Skeletal muscle cell (primary cell): ENCODE results near the gene DLGAP4.
"Not testable (repeated sequence)": the region's sequence is repeated elsewhere in the genome, so short reads cannot be mapped to it uniquely, and the experiment has no call there.

Experiments used
- DNase-seq: peaks from one replicate; pipeline ENCODE4 v3.0.0-alpha.2; 2010; ENCODE audit warnings: low read depth
- H3K4me3 ChIP-seq: 2 replicates; pipeline ENCODE4 v1.5.1; 2011; ENCODE audit warnings: low read depth, mild to moderate bottlenecking, control low read depth, low read length, moderate library complexity

Gene DLGAP4

DNA sequence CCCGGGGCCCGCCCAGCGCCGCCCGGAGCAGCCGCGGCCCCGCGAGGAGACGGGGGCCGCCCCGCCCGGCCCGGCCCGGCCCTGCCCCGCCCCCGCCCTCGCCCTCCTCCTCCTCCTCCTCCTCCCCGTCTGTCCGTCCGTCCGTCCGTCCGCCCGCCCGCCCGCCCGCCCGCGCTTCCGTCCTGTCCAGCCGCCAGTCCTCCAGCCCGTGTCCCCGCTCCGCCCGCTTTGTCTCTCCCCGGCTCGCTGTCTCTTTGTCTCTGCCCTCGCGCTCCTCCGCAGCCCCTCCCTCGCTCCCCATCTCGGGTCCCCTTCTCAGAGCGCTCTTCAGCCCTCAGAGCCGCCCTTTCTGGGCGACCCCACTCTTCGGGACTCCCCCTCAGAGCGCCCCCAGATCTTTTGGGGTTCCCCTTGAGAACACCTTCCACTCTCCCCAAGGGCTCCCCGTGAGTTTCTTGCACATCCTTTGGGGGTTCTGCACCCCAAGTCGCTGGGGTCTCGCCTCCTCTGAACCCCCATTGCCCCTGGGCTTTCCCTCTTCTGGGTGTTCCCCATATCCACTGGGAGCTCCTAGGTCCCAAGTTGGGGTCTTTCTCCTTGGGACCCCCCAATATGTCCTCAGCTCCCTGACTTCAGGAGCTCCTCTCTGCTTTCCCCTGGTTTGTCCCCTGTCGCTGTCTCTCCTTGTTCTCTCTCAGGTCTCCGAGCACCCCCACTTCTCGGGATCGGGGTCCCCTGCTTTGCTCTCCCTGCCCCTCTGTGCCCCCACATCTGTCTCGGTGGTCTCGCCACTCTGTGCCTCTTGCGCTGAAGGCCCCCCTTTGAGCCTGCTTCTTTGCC, 155.7 kb downstream of the DLGAP4 start:
- peak overlapping the region; percentile 98 for H3K4me3 ChIP-seq
- no peak for DNase-seq

DNA sequence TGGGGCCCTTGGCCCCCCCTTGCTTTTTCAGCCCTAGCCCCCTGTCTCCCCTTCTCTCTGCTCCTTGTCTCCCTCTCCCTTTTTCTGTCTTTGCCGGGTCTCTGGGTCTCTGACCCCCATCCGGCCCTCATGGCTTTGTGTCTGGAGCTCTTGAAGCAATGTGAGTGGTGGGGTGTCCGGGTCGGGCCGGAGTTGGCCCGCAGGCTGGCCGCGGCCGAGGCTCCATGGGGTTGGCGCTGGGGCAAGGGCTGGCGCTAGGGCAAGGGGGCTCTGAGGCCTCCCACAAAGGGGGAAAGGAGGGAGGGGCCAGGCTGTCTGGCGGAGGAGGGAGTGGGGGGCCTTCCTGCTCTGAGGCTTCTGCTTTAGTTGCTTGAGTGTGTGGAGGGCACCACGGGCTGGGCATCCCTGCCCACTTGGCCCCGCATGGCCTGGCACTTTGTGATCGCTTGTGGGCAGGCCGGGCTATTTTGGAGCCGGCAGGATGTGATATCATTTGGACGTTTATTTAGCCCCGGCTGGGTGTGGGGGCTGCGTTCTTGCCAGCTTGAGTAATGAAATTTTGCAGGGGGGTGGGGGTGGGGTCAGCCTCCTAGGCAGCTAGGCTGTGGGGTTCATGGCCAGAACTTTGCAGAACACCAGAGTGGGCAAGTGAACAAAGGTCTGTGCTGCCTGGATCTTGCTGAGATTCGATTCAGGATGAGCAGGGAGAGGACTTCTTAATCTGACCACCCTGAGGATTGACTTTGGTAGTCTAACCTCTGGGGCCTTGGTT, 156.5 kb downstream of the DLGAP4 start:
- peak overlapping the region; percentile 98 for H3K4me3 ChIP-seq
- no peak for DNase-seq

DNA sequence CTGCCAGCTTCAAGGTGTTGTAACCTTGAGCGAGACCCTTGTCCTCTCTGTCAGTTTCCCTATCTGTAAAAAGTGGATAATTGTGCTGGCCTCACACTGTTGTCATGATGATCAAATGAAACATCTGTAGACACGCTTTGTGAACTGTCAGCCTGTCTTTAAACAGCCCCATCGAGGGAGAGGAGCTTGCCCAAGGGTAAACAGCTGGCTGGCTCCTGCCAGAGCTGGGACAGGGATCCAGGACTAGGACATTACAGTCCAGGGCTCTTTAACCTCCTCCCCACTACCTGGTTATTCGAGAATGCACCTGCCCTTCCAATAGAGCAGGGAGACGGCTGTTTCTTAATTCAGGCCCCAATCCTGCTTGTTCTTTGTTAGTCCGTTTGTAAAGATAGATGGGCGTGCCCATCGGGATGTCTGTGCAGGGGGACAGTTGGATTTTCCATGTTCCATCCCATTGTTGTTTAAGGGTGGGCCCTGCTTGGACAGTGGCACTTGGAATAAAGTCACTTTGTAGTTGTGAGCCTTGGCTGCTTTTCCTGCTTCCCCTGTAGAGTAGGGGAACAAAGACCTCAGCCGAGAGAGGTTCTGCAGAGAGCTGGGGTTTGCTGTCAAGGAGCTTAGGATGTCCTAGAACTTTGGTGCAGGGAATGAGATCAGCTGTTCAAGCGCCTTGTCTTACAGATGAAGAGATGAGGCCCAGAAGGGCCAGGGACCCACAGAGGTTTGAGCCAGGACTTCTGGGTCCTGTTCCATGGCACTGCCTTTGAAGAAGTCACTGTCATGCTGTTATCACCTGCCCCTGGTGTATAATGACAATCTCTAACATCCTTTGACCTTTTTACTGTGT, 157.3 kb downstream of the DLGAP4 start:
- peak overlapping the region; percentile 98 for H3K4me3 ChIP-seq
- DNase-seq: no peak

DNA sequence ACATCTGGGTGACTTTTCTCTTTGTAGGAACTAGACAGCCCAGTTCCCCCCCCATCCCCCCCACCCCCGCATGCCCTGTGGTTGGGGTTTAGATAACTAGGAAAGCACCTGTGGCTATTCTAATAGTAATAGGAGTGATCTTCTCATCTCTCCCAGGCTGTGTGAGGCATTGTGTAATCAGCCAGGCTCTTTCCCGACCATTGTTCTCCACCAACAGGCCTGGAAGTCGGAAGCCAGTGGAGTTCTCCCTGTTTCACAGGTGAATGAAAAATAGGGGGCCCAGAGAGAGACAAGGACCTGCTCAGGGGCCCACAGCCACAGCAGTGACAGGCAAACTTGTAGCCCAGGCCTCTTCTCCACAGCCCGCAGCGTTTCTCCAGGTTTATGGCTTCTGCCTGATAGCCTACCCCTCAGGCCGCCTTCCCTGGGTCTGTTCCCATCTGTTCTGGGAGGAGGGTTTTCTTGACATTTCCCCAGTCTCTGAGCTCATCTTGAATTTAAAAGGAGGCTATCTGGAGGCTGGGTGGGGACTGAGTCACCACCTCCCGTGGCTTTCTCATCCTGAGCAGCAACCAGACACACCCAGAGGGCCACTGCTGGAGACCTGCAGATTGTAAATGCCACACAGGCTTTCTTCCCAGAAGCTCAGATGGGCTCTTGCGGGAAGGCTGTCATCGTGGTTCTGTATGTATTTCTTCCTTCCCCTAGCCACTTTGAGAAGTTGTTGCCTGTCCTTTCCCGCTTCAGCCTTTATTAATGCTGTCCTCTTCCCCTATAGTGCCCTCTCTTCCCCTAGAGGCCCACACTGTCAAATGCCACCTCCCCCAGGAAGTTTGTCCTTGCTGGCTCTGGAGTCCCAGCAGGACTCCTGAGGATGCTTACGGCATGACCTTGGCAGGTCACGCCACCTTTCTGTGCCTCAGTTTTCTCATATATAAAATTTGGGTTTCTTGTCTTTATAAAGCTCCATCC, 159.3 kb downstream of the DLGAP4 start:
- peak; percentile 57 for DNase-seq
- no peak overlapping the region for H3K4me3 ChIP-seq

DNA sequence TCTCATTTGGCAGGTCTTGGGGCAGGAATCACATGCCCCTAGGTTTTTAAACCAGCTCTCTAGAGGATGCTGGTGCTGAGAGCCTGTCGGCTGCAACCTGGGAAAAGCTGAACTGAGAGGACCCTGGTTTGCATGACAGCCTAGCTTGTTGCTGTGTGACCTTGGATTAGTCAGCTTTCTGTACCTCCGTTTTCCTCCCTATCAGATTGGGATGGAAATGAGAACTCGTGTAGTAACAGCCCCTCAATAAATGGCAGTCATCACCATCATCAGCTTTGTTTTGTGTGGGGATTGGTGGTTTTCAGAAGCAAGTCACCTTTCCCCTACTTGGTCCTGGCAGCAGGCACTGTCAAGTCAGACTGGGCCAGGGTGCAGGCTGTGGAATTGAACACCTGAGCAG, 159.9 kb downstream of the DLGAP4 start:
- H3K4me3 ChIP-seq: no peak overlapping the region
- DNase-seq: no peak

DNA sequence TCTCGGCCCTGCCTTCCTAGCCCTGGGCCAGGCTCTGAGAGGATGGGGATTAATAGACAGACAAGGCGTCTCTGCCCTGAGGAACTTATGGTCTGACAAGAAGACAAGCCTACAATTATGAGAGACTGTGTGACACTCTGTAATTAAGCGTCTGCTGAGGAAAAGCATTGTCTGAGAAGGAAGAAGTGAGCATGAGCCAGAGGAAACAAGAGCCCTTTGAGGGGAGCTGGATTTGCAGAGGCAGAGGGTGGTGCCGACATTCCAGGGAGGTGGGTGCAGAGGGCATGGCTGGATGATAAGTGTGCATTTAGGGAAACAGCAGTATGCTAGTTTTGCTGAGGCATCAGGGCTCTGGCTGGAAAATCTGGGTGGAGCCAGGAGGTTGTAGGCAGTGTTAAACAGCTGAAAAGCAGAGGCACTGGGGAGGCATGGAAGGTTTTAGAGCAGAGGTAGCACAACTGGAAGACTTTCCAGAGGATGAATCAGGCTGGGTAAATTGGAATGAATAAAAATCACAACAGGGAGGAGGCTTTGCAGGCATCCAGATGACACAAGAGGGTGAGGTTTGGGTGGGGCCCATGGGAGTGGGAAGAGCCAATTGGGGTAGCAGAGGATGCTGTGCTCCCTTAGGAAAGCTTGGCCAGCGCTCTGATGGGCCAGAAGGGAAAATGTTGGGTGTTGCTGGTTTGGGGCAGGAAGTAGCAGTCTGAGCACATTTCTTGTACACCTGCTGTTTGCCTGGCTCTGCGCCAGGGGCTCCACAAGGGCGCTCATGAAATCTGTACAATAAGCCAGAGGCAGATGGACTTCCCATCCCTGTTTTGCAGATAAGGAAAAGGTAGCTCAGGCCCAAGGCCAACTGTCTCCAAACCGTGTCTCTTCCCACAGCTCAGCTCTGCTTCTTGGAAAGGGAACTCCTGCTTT, 161.2 kb downstream of the DLGAP4 start:
- DNase-seq: no peak
- no peak overlapping the region for H3K4me3 ChIP-seq

DNA sequence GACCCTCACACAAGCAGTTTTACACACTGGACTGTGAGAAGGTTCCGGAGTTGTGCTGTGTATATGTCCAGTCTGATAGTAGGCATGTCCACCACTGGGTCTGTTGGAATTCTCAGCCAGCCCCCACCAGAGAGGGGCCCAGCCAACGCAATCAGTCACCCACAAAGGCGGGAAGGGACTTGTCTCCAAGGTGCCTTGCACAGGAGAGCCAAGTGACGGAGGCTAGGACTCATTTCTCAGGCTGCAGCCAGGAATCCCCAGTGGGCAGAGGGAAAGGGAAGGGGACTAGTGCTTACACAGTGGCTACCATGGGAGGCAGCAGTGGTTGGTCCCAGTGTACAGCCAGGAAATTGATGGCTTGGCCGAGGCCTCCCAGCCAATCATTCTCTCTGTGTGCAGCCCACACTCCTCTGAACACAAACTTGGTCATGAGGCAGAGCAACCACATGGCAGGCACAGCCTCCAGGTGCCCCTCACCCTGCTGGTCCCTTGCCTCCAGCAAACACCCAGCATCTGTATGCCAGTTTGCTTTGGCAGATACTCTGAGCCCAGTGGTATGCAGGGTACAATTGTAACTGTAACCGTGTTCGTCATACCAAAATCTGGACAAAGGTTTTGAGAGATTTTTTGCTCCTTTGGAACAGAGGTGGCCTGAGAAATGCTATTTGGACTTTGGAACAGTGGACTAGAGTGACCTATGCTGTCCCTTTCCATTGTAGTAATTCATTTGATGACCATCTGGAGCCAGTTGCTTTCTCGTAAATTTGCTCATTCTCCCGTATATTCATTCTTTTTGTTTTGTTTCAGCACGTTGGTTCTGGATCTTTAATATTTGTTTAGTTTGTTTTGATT, 162.2 kb downstream of the DLGAP4 start:
- no peak overlapping the region for H3K4me3 ChIP-seq

DNA sequence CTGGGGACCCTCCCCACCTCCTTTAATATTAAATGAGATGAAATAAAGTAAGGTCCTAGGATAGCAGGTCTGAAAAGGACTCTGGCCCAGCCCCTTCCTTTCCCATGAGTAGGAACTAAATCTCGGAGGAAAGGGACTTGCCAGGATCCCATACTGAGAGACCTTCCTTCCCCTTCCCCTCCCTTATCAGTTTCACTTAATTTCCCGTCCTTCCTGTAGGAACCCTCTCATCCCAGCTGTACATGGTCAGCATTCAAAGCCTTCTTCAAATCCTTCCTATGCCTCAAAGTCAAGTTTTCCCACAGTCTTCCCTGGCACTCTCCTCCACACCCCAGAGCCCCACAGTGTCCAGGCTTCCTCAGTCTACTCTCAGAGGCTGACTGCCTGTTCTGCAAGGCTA, 163.8 kb downstream of the DLGAP4 start:
- DNase-seq: no peak

More for the DNA sequence above, 162.2 kb downstream of the DLGAP4 start:
- DNase-seq: no peak

DNA sequence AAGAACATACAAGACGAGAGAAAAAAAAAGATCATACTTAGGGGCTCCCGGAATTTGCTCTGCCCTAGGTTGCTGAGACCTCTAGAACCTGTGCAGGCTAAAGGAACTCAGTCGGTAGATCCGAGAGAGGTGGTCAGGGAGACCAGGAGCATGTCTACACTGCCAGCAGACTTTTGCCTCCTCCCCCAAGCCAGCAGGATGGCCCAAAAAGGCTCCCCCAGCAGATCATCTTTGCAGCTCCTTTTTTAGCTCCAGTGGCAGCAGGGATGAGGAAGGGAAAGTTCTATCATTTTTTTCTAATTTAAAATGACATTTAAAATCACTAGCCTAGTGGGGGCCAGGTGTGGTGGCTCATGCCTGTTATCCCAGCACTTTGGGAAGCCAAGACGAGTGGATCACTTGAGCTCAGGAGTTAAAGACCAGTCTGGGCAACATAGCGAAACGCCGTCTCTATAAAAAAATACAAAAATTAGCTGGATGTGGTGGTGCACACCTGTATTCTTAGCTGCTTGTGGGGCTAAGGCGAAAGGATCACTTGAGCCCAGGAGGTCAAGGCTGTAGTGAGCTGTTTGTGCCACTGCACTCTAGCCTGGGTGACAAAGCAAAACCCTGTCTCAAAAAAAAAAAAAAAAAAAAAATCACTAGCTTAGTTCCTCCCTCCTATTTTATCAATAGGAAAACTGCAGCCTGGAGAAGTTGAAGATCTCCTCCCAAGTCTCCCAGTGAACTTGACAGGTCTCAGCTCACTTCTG, 165.9 kb downstream of the DLGAP4 start:
- no peak overlapping the region for H3K4me3 ChIP-seq
- DNase-seq: no peak

More for the DNA sequence above, 163.8 kb downstream of the DLGAP4 start:
- no peak overlapping the region for H3K4me3 ChIP-seq

DNA sequence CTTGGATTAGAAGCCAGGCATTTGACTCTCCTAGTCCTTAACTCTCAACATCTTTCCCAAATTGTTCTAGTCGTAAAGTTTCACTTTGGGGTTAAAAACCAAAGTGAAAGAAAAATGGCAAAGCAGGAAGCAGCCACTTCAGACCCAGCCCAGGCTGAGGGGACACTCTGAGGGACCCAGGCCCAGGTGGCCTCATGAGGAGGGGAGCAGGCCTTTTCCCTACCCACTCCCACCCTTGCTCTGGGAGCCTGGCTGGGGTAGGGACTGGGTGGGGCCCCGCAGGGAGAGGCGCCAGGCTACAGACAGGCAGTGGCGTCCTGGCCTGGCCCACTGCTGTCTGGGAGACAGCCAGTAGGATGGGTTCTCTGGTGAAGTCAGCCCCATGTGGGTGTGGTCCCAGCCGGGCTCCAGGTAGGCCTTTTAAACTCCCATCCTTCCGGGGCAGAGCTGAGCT, 166.5 kb downstream of the DLGAP4 start:
- DNase-seq: no peak

DNA sequence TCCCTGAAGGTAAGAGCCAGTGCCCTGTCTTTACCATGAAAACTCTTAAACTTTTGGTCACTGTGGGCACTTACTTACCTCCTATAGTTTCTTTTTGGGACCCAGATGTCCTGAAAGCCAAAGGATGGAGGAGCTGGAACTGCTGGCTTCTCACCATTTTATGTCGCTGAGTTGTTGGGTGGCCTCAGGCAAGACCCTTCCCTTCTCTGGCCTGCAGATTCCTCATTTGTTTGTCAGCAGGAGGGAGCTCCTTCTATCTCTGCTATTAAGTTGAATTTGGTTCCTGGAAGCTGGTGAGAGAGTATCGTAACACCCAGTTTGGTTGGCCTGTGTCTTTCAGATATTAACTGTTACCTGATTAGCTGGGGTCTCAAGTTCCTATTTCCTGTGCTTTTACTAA, 167.0 kb downstream of the DLGAP4 start:
- H3K4me3 ChIP-seq: no peak overlapping the region
- DNase-seq: no peak

More for the DNA sequence above, 166.5 kb downstream of the DLGAP4 start:
- no peak overlapping the region for H3K4me3 ChIP-seq

DNA sequence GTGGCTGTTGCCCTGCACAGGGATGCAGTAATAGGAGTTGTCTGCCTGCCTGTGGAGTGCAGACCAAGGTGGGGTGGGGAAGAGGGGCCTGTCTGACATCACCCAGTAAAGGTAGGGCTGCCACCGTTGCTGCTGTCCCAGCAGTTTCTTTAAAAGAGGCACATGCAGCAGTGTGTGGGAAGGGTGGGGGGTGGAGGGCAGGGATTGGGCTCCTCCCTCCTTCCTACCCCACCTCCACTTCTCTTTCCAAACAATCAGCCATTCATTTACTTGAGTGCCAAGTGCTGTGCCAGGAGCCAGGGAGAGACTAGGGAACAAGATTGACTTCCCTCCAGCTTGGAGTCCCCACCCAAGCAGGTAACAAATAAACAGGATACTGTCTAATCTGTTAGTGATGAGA, 168.4 kb downstream of the DLGAP4 start:
- DNase-seq: no peak
- H3K4me3 ChIP-seq: no peak overlapping the region

DNA sequence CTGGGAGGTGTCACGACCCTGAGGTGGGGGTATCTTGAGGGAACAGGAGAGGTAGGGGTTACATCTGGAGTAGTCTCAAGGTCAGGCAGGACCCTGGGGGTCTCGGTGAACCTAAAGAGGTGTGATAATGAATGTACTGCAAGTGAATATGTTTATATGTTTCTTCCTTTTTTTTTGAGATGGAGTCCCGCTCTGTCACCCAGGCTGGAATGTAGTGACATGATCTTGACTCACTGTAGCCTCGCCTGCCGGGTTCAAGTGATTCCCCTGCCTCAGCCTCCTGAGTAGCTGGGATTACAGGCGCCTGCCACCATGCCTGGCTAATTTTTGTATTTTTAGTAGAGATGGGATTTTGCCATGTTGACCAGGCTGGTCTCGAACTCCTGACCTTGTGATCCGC, 168.9 kb downstream of the DLGAP4 start:
- H3K4me3 ChIP-seq, DNase-seq: not testable (repeated sequence)

DNA sequence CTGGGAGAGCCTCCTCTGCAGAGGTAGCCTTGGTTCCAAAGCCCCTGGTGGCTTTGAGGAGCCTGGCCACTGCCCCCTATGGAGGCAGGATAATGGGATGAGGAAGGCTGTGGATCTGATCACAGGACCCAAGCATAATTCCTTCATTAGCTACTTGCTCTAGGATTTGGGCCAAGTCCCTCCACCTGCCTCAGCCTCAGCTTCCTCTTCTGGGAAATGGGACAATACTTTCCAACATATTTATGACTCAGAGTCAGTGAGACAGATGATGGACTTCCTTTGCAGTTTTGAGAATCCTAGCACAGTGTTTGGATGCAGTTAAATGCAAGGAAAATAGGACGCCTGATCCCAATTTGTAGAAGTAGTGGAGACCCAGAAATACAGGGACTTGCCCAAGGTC, 171.3 kb downstream of the DLGAP4 start:
- no peak overlapping the region for H3K4me3 ChIP-seq
- DNase-seq: no peak

DNA sequence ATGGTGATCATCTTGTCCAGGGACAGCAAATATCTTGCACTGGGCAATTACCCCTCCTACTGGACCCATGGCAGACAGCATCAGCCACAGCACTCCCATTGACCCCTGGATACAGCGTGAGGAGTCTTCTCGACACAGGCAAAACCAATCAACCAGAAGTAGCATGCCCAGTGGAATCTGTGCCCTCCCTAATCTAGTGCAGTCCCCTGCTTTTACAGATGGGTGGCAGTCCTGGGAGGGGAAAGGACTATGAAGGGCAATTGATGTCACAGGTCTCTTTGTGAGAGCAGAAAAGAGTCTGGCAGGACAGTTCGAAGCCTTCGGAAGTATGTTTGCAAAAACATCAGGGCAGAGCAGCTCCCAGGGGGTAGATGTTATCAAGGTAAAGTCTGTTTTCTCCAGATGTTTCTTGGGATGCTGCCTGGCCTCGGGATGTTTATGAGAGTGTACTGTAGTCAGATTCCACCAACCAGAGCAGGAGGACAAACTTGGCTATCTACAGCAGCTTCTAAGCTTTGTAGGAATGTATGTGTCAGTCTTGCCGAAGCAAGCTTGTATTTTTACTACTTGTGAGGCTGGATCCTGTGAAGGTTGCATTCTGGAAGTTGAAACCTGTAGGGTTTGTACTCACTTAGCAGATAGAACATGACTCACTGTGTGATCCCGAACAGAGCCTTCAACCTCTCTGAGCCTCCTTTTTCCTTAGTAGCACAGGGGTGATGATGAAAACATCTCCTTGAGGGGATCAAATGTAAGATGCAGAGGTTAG, 172.2 kb downstream of the DLGAP4 start:
- DNase-seq: no peak
- no peak overlapping the region for H3K4me3 ChIP-seq
